Nephron progenitor cell (in vitro differentiated cells): ENCODE data around the gene MARCHF10.

Source experiments
- DNase-seq: peaks from one replicate; pipeline ENCODE4 v3.0.0; 2021
- H3K27ac Mint-ChIP-seq: 2 replicates; pipeline ENCODE4 v1.8.0; 2021; ENCODE audit warnings: mild to moderate bottlenecking, moderate library complexity, mixed read lengths
- H3K27me3 Mint-ChIP-seq: 2 replicates; pipeline ENCODE4 v1.8.0; 2021; ENCODE audit warnings: mild to moderate bottlenecking, low read depth, mixed read lengths; ENCODE audit not compliant: poor library complexity
- H3K36me3 Mint-ChIP-seq: 2 replicates; pipeline ENCODE4 v1.8.0; 2021; ENCODE audit warnings: low read depth, mixed read lengths
- H3K4me1 Mint-ChIP-seq: 2 replicates; pipeline ENCODE4 v1.8.0; 2021; ENCODE audit warnings: mixed read lengths
- H3K4me3 Mint-ChIP-seq: 2 replicates; pipeline ENCODE4 v1.8.0; 2021; ENCODE audit warnings: mild to moderate bottlenecking, moderate library complexity, mixed read lengths
- H3K9me3 Mint-ChIP-seq: 2 replicates; pipeline ENCODE4 v1.8.0; 2021; ENCODE audit warnings: mild to moderate bottlenecking, moderate library complexity, mixed read lengths
- TF ChIP-seq, protein P1 (sequence below): fragments of 200-600 bp; sonication (generic); IDR thresholded peaks from 2 replicates; pipeline ENCODE4 v1.5.0; 2021; ENCODE audit warnings: antibody characterized with exemption

MARCHF10 gene

DNA sequence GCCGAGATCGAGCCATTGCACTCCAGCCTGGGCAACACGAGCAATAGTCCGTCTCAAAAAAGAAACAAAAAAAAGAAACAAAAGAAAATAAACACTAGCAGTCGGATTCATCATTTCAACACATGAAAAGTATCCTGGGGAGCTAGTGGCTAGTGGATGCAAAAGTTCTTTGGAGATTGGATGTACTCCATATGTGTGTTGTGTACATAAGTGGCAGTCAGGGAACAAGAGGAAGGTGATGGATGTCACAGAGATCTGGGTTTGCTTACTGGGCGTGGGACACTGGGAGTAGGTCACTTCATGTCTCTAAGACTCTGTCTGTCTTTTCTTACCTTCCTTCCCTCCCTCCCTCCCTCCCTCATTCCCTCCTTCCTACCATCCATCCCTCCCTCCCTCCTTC is 145.3 kb downstream of the MARCHF10 start:
- no peaks in the 10 kb centered on the region for H3K27me3 Mint-ChIP-seq
- TF ChIP-seq, protein P1, sequence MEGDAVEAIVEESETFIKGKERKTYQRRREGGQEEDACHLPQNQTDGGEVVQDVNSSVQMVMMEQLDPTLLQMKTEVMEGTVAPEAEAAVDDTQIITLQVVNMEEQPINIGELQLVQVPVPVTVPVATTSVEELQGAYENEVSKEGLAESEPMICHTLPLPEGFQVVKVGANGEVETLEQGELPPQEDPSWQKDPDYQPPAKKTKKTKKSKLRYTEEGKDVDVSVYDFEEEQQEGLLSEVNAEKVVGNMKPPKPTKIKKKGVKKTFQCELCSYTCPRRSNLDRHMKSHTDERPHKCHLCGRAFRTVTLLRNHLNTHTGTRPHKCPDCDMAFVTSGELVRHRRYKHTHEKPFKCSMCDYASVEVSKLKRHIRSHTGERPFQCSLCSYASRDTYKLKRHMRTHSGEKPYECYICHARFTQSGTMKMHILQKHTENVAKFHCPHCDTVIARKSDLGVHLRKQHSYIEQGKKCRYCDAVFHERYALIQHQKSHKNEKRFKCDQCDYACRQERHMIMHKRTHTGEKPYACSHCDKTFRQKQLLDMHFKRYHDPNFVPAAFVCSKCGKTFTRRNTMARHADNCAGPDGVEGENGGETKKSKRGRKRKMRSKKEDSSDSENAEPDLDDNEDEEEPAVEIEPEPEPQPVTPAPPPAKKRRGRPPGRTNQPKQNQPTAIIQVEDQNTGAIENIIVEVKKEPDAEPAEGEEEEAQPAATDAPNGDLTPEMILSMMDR: no peak
- peaks cover 24% of the 10 kb centered on the region for H3K4me1 Mint-ChIP-seq
- no peak overlapping the region for H3K27ac Mint-ChIP-seq
- DNase-seq: no peak
- H3K9me3 Mint-ChIP-seq: peaks cover 27% of the 10 kb centered on the region
- peaks cover 70% of the 10 kb centered on the region for H3K36me3 Mint-ChIP-seq
- H3K4me3 Mint-ChIP-seq: no peak overlapping the region

DNA sequence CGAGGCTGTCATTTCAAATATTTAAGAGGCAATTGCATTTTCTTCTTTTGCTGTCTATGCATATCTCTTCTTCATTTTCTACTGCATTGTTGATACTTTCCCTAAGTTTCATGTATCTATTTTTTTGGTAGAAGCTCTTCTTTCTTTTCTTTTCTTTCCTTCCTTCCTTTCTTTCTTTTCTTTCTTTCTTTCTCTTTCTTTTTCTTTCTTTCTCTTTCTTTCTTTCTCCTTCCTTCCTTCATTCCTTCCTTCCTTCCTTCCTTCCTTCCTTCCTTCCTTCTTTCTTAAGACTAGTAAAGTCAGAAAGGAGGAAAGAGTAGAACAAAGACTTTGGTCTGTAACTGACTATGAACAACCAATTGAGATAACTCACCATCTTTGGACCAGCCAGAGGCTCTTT is 146.8 kb downstream of the MARCHF10 start:
- Mint-ChIP-seq H3K27me3 (peaks cover 3% of the 10 kb centered on the region), H3K4me3 (no peak overlapping the region), H3K9me3 (peaks cover 27% of the 10 kb centered on the region), H3K36me3 (peaks cover 76% of the 10 kb centered on the region), H3K4me1 (peaks cover 36% of the 10 kb centered on the region), H3K27ac (no peak overlapping the region)
- TF ChIP-seq, protein P1: no peak
- no peak for DNase-seq

DNA sequence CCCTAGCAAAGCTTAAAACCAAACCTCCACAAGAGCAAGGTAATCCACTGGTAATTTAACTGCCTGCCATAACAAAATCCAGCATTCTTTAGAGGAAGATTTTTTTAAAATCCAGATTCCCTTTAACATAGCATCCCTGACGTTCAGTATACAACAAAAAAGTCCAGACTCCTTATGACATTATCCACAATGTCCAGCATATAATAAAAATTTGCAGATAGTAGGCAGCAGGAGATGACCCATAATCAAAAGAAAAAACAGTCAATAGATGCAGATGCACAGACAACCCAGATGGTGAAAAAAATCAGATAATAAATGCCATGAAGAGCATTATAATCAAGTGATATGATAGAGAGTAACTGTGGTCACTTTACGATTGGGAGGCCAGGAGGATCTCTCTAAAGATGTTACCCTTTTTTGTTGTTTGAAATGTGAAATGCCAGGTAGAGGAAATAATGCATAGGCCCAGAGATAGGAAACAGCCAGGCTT is 147.4 kb downstream of the MARCHF10 start:
- Mint-ChIP-seq H3K27ac (no peak overlapping the region), H3K4me1 (peaks cover 39% of the 10 kb centered on the region), H3K4me3 (no peak overlapping the region), H3K27me3 (peaks cover 3% of the 10 kb centered on the region), H3K9me3 (peaks cover 27% of the 10 kb centered on the region), H3K36me3 (peaks cover 82% of the 10 kb centered on the region)
- TF ChIP-seq, protein P1: no peak
- no peak for DNase-seq

DNA sequence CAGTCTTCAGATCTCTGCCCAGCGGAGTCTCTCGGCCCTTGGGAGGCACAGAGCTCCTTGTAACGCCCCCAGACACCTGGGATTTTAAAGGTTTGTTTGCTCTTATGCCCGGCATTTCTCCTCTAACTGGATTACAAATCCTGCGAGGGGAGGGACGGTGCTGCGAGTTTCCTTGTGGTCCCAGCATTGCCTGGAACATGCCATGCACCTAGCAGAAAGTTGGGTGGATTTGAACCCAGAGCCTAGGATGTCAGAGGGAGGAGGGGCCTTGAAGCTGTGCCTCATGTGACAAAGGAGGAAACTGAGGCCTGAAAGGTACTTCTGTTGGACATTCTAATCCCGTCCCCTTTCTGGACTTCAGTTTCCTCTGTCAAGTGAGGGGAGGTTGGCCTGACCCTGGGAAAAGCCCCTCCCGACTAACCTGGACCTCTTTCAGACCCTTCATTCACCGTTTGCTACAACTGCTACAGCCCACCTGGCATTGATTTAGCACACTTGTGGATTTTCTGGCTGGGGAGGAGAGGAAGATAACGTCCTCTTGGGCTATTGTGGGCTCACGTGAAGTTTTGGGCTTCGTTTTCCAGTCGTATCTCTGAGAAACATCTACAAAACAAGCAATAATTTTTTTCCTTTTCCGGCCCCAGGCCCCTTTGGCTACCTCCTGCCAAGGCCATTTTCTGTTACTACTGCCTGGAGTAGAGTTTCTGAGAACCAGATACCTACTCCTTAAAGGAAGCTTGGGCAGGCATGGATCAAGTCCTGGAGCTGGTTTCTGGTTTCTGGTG is 149.8 kb downstream of the MARCHF10 start:
- H3K27me3 Mint-ChIP-seq: peaks cover 3% of the 10 kb centered on the region
- H3K9me3 Mint-ChIP-seq: peaks cover 27% of the 10 kb centered on the region
- DNase-seq: no peak
- TF ChIP-seq, protein P1: no peak
- H3K27ac Mint-ChIP-seq: peak overlapping the region; percentile 95
- H3K4me3 Mint-ChIP-seq: no peak overlapping the region
- H3K4me1 Mint-ChIP-seq: peaks cover 53% of the 10 kb centered on the region
- peaks cover 79% of the 10 kb centered on the region for H3K36me3 Mint-ChIP-seq

DNA sequence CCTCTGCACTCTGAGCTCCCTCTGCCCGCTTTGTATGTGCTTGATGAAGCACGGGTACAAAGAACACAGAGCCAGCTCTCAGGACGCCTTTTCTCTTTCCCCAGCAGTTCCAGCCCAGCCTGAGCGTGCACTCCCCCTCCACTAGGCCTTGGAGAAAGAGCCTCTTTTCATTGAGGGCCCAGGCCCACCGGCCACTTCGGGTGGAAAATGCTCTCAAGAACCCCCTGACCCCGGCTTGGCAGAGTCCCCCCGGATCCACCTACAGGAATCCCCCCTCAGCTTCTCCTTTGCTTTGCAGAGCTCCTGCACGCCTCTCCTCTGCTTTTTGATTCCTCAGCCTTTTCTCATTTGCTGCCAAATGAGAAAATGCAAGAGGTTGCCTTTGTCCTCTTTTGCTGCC is 150.4 kb downstream of the MARCHF10 start:
- Mint-ChIP-seq H3K27me3 (peaks cover 3% of the 10 kb centered on the region), H3K4me3 (no peak overlapping the region), H3K4me1 (peaks cover 53% of the 10 kb centered on the region), H3K9me3 (peaks cover 27% of the 10 kb centered on the region), H3K27ac (peak overlapping the region; percentile 95), H3K36me3 (peaks cover 73% of the 10 kb centered on the region)
- TF ChIP-seq, protein P1: no peak
- no peak for DNase-seq
